ENCODE measurements around the gene TCEANC2.

TCEANC2 gene

DNA sequence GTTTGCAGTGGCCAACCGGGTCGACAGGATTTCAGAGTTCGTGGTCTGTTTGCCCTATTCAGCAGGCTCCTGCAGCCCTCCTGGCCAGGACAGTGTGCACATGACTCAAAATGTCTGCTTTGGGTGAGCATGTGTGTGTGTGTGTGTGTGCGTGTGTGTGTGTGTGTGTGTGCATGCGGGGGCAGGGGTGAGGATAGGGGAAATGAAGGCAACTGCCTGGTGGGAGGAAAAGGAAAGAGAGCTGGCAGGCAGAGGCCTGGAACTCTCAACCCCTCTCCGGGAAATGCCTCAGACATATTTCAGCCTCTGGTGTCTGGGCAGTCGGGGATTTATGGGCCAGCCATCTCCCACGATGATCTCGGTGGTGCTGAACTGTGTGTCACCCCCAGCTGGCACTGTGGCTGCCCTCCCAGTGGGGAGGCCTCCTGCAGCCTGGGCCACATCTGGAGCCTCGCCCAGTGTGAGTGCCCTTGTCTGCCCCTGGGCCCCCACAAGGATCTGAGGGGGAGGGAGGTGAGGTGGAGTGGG, 84.2 kb downstream of the TCEANC2 start:
- no peak for DNase-seq

DNA sequence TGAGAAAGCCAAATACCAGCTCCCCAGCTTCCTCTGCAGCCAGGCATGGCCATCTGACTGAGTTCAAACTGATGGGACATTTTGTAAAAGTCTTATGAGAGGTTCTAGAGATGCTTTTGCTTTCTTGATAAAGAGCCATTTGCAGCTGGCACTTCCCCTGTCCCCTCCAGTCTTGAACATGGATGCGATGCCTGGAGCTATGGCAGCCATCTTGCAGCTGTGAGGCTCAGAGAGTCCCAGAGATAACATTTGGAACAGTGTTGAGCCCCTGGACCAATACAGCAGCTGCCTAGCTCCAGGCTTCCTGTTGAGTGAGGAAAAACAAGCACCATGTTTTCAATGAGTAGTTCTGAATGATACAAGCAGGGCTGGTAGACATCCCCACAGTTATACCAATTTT, 85.6 kb downstream of the TCEANC2 start:
- no peak for DNase-seq

DNA sequence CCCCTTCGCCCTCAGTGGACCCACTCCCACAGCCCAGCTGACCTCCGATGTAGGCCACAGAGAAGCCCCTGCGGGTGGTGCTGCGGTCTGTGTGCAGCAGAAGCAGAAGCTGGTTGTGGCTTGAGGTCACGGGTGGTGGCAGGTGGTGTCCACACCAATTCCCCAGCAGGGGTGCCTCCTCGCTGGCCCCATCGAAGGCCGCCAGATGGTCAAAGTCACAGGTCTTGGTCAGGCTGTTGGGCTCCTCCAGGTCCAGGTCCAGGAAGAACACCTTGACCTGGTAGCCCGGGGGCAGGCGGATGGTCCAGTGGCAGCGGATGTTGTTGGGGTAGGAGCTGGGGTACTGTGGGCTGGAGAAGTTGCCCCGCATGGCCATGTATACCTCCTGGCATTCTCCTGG, 86.3 kb downstream of the TCEANC2 start:
- DNase-seq: no peak

DNA sequence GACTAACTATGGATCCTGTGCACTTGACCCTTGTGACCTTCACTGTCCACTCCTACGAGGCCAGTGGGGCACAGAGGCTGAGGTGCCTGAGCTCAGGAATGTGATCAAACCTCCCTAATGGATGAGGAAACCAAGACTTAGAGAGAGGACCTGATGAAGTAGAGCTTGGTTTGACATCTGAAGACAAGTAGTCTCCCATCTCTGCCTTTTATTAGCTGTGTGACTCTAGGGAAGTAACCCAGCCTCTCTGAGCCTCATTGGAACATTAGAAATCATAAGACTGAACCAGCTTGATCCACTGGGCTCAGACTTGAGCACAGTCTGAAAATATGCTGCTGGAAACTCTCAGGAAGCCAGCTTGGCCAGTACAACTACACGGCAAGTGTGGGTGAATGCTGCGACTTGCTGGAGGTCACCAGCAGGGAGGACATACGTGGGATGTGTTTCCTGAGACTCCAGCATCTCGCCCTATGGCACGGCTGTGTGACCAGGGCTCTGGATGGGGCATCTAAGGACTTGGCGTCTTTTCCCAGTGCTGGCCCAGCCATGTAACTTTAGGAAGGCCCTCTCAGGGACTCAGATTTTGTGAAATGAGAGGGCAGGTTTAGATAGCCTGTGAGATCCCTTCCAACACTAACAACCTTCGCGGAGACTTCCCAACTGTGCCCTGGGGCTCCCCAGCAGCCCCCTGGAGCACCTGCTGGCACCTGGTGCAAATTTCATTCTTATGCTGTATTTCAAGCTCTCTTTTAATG, 88.9 kb downstream of the TCEANC2 start:
- no peak for DNase-seq

DNA sequence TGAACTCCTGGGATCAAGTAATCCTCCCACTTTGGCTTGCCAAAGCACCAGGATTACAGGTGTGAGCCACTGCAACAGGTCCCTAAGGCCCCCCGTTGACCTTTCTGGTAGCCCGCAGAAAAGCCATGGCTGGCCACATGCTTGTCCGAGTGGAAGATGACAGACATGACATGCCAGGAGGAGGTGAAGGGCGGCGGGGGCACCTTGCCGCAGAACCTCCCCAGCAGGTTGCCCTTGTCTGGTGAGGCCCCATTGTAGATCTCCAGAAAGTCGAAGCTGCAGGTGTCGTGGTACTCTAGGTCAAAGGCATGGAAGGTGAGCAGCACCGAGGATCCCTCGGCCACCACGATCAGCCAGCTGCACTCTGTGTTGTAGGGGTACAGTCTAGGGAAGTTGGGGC, 91.0 kb downstream of the TCEANC2 start:
- DNase-seq: no peak

DNA sequence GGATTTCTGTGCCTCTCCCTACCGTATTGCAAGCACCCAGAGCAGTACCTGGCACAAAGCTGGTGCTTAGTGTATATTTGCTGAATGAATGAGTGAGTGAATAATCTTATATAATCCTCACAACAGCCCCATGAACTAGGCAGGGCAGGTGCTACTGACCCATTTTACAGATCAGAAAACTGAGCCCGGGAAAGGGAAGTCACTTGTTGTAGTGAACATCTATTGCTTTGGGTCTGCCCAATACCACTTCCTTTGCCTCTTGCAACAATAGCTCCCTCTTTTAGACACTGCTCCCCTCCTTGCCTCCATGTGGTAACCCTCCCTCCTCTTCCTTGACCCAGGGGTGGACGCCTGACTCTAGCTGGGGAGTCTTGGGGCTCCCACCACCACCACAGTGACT, 96.3 kb downstream of the TCEANC2 start:
- no peak for DNase-seq

DNA sequence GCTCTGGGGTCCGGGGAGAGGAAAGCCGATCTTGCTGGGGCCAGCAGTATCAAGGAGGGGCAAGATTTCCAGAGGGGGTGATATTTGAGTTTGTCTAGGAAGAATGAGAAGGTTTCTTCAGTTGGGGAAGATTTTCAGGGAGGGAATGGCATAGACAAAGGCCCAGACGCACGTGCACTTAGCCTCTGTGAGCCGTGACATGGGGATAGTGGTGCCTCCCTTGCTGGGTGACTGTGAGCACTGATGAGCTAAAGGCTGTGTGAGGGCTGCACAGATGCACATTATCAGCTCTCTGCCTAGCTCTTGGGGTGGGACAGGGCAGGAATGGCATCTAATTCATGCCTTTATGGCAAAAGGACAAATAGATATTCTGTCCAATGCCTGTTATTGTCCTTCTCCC, 97.6 kb downstream of the TCEANC2 start:
- no peak for DNase-seq

DNA sequence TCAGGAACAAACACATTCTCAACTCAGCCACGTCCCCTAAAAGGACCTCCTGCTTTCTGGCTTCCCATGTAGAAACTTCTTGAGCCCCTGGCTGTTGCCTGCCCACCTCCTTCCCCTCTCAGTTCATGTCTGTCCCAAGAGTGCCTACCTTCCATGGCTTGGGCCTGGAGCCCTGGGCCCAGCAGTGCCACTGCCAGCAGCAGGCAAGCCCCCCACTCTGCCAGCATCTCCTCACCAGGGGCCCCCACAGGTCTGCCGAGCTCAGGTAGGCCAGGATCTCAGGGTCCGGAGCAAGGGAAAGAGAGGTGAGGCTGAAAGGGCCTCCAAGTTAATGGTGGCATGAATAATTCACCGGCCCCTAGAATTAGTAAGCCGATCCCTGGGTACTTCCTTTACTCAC, 99.3 kb downstream of the TCEANC2 start, which contains the start of gene CDCP2:
Gene CDCP2, minus strand, starts transcription at position 305 of the 400 bp plus-strand sequence. Its CDS starts 78 bp downstream, at position 227.
- no peak for DNase-seq

DNA sequence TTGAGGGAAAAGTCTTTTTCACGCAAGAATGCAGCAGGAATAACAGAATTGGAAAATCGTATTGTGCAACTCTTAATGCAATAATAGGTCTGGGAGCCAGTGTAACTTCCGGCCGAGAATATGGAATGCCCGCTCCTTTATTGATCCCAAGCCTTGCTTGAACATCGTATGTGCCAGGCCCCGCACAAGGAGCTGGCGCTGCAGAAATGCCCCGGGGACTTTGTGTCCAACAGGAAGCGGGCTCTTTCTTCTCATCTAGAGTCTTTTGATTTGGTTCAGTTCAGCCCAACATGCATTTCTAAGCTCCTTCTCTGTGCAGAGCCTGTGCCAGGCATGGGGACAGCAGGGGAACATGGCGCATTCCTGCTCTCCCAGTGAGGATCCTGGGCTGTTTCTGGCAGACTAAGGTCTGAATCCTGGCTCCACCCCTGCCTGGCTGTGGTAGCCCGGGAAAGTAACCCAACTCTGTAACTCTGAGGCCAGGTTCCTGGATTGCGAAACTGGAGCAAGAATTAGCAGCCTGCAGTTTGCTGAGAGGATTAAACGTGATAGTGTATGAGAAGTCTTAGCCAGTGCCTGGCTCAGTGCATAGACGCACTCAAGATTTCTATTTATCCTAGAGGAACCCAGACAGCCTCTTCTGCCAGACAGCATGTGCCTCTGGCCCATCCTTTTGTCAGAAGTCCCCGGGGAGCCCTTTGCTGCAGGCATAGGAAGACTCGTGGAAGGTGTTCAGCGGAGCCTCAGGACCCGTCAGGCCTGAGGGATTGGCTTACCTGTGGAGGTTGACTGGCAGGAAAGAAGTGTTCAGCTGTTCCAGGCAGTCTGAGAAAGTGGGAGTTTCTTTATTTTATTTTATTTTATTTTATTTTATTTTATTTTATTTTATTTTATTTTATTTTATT, 100.4 kb downstream of the TCEANC2 start:
- no peak for DNase-seq
